Hematopoietic multipotent progenitor cell treated with erythropoietin and hydrocortisone succinate and interleukin-3 and kit ligand, for 17 days (in vitro differentiated cells): ENCODE measurements around the gene NFKBIA.
"Not testable (repeated sequence)": the region's sequence is repeated elsewhere in the genome, so short reads cannot be mapped to it uniquely, and the experiment has no call there.

Source experiments
- DNase-seq: peaks from one replicate; pipeline ENCODE4 v3.0.0-alpha.2; 2015; ENCODE audit warnings: low spot score

Gene NFKBIA

DNA sequence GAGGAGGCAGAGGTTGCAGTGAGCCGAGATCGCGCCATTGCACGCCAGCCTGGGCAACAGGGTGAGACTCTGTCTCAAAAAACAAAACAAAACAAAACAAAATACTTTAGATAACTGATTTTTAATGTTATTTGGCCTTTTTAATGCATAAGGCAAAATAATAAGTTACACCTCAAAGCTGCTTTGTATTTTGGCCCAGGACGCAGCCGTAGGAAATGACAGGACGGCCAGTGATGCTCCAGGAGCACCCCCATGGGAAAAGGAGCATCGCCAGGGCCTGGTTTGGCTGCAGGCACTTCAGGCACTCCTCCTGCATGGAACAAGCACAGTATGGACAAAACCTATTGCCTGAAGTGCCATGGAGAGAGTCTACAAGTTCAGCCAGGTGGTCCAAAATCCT is 3.5 kb upstream of the NFKBIA start:
- no peak for DNase-seq

- DNase-seq, result no peak
These were observed 2.7 kb upstream of the NFKBIA start for GRCh38 chr14:35407306-35407630.

DNA sequence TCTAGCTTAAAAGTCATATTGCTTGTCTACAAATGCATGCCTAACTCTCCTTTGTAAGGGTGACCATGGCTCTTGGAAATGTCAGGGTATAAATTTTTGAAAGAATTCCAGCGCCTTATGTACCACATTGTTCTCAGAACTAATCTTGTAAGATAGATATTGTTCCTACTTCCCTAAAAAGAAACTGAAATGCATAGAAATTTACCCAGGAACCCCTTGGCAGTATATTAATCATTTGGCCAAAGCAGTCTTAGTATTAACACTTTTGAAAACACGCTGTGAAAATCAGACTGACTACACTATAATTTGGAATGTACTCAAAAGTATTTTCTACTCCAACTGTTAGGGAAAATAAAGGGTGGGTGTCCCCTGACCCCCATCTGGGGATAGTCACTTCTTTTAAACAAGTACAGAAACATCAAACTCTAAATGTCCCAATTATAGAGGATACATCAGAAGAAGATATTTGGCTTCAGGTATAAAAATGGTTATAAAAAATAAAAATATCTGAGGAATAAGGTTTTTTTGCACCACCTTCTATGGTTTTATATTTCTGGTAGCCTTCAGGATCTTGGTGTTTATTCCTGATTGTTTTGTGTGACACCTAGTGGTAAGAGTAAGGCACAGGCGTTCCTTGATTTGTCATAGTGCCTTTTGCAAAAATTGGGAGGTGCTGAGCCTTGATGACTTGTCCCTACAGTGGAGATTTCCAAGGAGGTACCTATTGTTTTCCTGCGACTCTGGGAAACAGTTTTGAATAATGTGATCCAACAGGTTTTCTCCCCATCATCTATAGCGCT is 2.2 kb upstream of the NFKBIA start:
- peak; percentile 81 for DNase-seq

DNA sequence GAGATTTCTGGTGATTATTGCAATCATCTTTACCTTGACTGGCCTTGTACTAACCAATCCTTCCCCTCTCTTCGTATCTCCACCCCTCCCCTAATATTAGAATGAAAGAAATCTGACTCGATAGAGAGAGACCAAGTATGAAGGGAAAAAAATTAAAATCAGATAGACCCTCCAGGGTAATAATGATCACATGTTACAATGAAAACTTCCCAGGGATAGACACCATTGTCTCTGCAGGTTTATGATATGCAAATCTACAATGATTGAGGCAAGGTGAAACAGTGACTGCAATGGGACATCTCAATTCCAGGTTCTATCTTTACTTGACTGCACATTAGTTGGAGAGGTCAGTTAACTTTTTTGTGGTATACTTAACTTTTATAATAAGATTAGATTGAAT is 1.5 kb upstream of the NFKBIA start:
- DNase-seq, result no peak

- DNase-seq, result peak; percentile 43
These were observed 901 bp upstream of the NFKBIA start for GRCh38 chr14:35405304-35405996.

GRCh38 chr14:35403603-35404448 is 723 bp downstream of the NFKBIA start:
- DNase-seq, result peak; percentile 93

GRCh38 chr14:35403114-35403602 is 1.4 kb downstream of the NFKBIA start:
- DNase-seq, result peak; percentile 75

GRCh38 chr14:35402323-35403113 is 2.0 kb downstream of the NFKBIA start:
- DNase-seq, result peak; percentile 20

DNA sequence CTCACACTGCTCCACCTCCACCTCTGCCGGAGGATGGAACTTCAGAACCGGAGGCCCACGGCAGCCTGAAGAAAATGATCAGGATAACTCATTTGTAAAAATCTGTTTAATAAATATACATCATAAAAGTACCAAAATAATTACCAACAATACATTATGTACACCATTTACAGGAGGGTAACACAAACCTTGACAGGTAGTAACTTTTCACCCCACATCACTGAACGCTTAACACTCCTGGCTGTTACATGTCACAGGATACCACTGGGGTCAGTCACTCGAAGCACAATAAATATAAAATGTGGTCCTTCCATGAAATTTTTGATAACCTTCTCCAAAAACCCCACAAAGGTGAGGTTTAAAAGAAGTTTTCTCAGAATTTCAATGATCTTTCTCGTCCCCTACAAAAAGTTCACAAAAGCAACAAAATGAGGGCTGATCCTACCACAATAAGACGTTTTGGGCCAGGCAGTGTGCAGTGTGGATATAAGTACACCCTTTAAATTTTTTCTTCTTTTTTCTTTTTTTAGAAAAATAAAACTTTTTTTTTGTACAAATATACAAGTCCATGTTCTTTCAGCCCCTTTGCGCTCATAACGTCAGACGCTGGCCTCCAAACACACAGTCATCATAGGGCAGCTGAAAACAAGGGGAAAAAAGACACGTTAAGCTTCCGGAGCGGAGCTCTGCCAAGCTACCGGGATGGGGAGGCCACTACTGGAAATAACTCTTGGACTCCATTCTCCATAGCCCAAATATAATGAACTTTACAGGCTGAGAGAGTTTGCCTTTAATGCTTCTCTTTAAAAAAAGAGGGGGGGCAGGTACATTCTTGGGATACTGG is 2.9 kb downstream of the NFKBIA start:
- no peak for DNase-seq

- DNase-seq, result peak; percentile 12
These were observed 3.7 kb downstream of the NFKBIA start for GRCh38 chr14:35400648-35401421.

GRCh38 chr14:35399083-35399937 is 5.2 kb downstream of the NFKBIA start:
- DNase-seq, result no peak

- DNase-seq, result no peak
These were observed 6.4 kb downstream of the NFKBIA start for GRCh38 chr14:35398071-35398584.

DNA sequence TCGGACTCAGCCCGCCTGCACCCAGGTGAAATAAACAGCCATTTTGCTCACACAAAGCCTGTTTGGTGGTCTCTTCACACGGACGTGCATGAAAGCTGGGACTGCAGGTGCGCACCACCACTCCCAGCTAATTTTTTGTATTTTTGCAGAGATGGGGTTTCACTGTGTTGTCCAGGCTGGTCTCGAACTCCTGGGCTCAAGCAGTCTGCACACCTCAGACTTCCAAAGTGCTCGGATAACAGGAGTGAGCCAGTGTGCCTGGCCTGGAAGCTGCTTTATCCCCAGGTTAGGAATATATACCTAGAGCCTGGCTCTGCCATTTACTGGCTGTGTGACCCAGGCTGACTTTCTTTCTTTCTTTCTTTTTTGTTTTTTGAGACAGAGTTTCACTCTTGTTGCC is 7.9 kb downstream of the NFKBIA start:
- not testable (repeated sequence) for DNase-seq

GRCh38 chr14:35395283-35395682 is 9.3 kb downstream of the NFKBIA start:
- DNase-seq, result no peak

GRCh38 chr14:35394326-35395013 is 10.1 kb downstream of the NFKBIA start:
- DNase-seq, result no peak

GRCh38 chr14:35393826-35394225 is 10.7 kb downstream of the NFKBIA start:
- DNase-seq, result no peak

DNA sequence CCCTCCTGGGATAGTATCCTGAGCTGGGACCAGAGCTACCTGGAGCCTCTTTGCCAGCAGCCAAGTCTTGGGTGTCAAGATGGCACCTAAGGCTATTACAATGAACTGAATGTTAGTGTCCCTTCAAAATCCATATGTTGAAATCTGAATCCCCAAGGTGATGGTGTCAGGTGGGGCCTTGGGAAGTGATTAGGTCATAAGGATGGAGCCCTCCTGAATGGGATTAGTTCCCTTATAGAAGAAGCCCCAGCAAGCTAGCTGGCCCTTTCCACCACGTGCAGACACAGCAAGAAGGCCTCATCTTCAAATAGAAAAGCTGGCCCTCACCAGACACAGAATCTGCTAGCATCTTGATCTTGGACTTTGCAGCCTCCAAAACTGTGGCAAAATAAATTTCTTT is 12.4 kb downstream of the NFKBIA start:
- DNase-seq, result no peak

DNA sequence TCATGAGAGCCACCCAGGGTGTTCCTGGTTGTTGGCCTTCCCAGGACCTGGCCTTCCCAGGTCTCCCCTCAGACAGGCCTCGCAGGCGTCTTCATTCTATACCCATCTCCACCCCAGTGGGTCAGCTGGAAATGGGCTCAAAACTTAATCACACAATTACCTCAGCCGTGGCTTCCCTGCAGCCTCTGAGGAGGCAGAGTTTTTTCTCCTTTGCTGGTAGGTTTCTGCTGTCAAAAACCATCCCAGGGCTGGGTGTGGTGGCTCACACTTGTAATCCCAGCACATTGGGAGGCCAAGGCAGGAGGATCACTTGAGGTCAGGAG is 13.2 kb downstream of the NFKBIA start:
- DNase-seq, result no peak
